NB4 (cell line): Measurements from ENCODE around the gene ARID1B.
A peak's percentile ranks its signal among the peaks of the same experiment; 100 is the strongest.

Experiments used
- DNase-seq: peaks from one replicate; pipeline ENCODE4 v3.0.0; 2010; ENCODE audit warnings: low read depth
- H3K4me3 ChIP-seq: one replicate; pipeline ENCODE4 v1.5.1; 2011; ENCODE audit warnings: mild to moderate bottlenecking, low read depth, low read length, moderate library complexity
- MAX ChIP-seq: IDR thresholded peaks from 2 replicates; pipeline ENCODE4 v1.6.1; 2011; ENCODE audit warnings: low read depth, low read length
- MYC ChIP-seq: IDR thresholded peaks from 2 replicates; pipeline ENCODE4 v1.6.1; 2011; ENCODE audit warnings: low read depth, low read length
- POLR2A ChIP-seq: IDR thresholded peaks from 2 replicates; pipeline ENCODE4 v1.6.1; 2011; ENCODE audit warnings: mild to moderate bottlenecking; ENCODE audit not compliant: insufficient read length; ENCODE audit errors: extremely low read depth
- TF ChIP-seq, protein P1 (sequence below): IDR thresholded peaks from one replicate; pipeline ENCODE4 v1.5.1; 2012; ENCODE audit warnings: low read depth, low read length

The ARID1B gene

GRCh38 chr6:157045831-157046454 is 268.8 kb downstream of the ARID1B start:
- no peak for DNase-seq
- H3K4me3 ChIP-seq: no peak overlapping the region
- TF ChIP-seq, protein P1, sequence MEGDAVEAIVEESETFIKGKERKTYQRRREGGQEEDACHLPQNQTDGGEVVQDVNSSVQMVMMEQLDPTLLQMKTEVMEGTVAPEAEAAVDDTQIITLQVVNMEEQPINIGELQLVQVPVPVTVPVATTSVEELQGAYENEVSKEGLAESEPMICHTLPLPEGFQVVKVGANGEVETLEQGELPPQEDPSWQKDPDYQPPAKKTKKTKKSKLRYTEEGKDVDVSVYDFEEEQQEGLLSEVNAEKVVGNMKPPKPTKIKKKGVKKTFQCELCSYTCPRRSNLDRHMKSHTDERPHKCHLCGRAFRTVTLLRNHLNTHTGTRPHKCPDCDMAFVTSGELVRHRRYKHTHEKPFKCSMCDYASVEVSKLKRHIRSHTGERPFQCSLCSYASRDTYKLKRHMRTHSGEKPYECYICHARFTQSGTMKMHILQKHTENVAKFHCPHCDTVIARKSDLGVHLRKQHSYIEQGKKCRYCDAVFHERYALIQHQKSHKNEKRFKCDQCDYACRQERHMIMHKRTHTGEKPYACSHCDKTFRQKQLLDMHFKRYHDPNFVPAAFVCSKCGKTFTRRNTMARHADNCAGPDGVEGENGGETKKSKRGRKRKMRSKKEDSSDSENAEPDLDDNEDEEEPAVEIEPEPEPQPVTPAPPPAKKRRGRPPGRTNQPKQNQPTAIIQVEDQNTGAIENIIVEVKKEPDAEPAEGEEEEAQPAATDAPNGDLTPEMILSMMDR: peak; percentile 50
- no peak for TF ChIP-seq MAX

- no peak for DNase-seq
- TF ChIP-seq MYC: no peak
- no peak for TF ChIP-seq MAX
- no peak for TF ChIP-seq POLR2A
- no peak overlapping the region for H3K4me3 ChIP-seq
Measured at GRCh38 chr6:157046776-157047175, 269.6 kb downstream of the ARID1B start.

DNA sequence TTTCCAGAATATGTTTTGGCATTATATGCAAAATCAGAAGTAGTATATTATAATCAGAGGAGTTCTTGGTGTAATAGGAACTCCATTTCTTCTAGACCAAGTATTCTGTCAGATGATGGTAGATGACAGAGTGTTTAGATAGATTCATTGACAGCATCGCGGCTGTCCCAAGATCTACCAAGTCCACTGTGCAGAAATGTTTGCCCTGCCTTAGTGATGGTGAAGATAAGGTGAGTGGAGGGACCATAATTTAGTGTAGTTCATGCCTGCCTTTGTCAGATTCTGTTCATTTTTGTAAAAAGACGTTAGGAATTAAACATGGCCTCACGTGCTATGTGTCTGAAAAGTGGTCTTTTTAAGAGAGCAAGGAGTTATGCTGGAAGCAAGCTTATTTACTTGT is 270.1 kb downstream of the ARID1B start:
- TF ChIP-seq MAX: no peak
- TF ChIP-seq MYC: no peak
- TF ChIP-seq, protein P1: no peak
- TF ChIP-seq POLR2A: no peak
- no peak overlapping the region for H3K4me3 ChIP-seq
- DNase-seq: no peak

- no peak for DNase-seq
Measured at GRCh38 chr6:157047951-157048350, 270.8 kb downstream of the ARID1B start.

GRCh38 chr6:157049133-157049532 is 272.0 kb downstream of the ARID1B start:
- DNase-seq: no peak

More at GRCh38 chr6:157047951-157048350, 270.8 kb downstream of the ARID1B start:
- TF ChIP-seq MYC: no peak
- no peak for TF ChIP-seq MAX
- TF ChIP-seq, protein P1: no peak
- TF ChIP-seq POLR2A: no peak
- H3K4me3 ChIP-seq: no peak overlapping the region

More at GRCh38 chr6:157049133-157049532, 272.0 kb downstream of the ARID1B start:
- no peak overlapping the region for H3K4me3 ChIP-seq
- TF ChIP-seq POLR2A (no peak), MYC (no peak), MAX (no peak)
- TF ChIP-seq, protein P1: no peak
